ENCODE data around the gene MRPS23. TPM values are rescaled to one million over a fixed set of nuclear protein-coding genes. Genes with fewer than 3 reads are reported as not detected.
"Not testable (repeated sequence)": the region's sequence is repeated elsewhere in the genome, so short reads cannot be mapped to it uniquely, and the experiment has no call there.

The MRPS23 gene
- total RNA-seq, 4 donors from 2014 or later: 24.3 to 47.2 (median 35.5) TPM

GRCh38 chr17:57852955-57853328, 3.1 kb upstream of the MRPS23 start:
- H3K27me3 ChIP-seq: no peaks in the 10 kb centered on the region
- DNase-seq (no peak), ATAC-seq (no peak)
- no peaks in the 10 kb centered on the region for H3K9me3 ChIP-seq
- no peaks in the 10 kb centered on the region for H3K36me3 ChIP-seq
- H3K4me1 ChIP-seq: peaks cover 46 to 50% of the 10 kb centered on the region in 2 donors
- intact Hi-C loops (cut with DNase I; ENCODE audit: low total_unique reads): loop anchor here (1.0 to 5.0 kb wide), 2 partner anchors 37 to 229 kb away; partner anchors contain the start of gene DYNLL2
- no peak overlapping the region for H3K4me3 ChIP-seq
- TF ChIP-seq POLR2A (IDR thresholded peaks at IDR 0.05) (no peak), CTCF (IDR thresholded peaks at IDR 0.05 in 4 of 5, conservative IDR thresholded peaks at IDR 0.05 in 1 of 5) (no peak)
- H3K27ac ChIP-seq: peak overlapping the region; percentile 91 to 98 (median 96)
- in situ Hi-C loops (cut with MboI; ENCODE audit: low sequenced_read_pairs in 4 of 4): loop anchor here in 2 of 4 donors (10.0 kb wide), 1 partner anchor 262 kb away; no protein-coding TSS in a partner anchor

- TF ChIP-seq CTCF (IDR thresholded peaks at IDR 0.05 in 4 of 5, conservative IDR thresholded peaks at IDR 0.05 in 1 of 5): no peak
- peak in 1 of 2 donors; percentile 12 for TF ChIP-seq POLR2A (IDR thresholded peaks at IDR 0.05)
- DNase-seq: no peak
- Histone ChIP-seq H3K27ac (peak overlapping the region; percentile 91 to 98 (median 96)), H3K4me3 (peak overlapping the region in 3 of 4 donors; percentile 70 to 98 (median 90)), H3K4me1 (peaks cover 49 to 52% of the 10 kb centered on the region in 2 donors), H3K9me3 (no peaks in the 10 kb centered on the region), H3K36me3 (no peaks in the 10 kb centered on the region), H3K27me3 (no peaks in the 10 kb centered on the region)
- ATAC-seq: no peak
- in situ Hi-C loops (cut with MboI; ENCODE audit: low sequenced_read_pairs in 4 of 4) (loop anchor here in 2 of 4 donors (10.0 kb wide), 1 partner anchor 262 kb away; no protein-coding TSS in a partner anchor), intact Hi-C loops (cut with DNase I; ENCODE audit: low total_unique reads) (loop anchor here (5.0 kb wide), 1 partner anchor 230 kb away; the partner anchor contains the start of gene DYNLL2)
Measured at GRCh38 chr17:57852092-57852954, 2.5 kb upstream of the MRPS23 start.

- TF ChIP-seq POLR2A (IDR thresholded peaks at IDR 0.05): no peak
- TF ChIP-seq CTCF (IDR thresholded peaks at IDR 0.05 in 4 of 5, conservative IDR thresholded peaks at IDR 0.05 in 1 of 5): no peak
- Histone ChIP-seq H3K36me3 (peaks cover 0 to 10% of the 10 kb centered on the region in 2 donors), H3K27ac (peak overlapping the region; percentile 91 to 98 (median 96)), H3K4me1 (peaks cover 51 to 52% of the 10 kb centered on the region in 2 donors), H3K27me3 (no peaks in the 10 kb centered on the region), H3K4me3 (peak overlapping the region; percentile 82 to 98 (median 88)), H3K9me3 (no peaks in the 10 kb centered on the region)
- in situ Hi-C loops (cut with MboI; ENCODE audit: low sequenced_read_pairs in 4 of 4): loop anchor here in 2 of 4 donors (25.0 kb wide), 2 partner anchors 238 to 612 kb away; partner anchors contain the start of gene DYNLL2 (in 1 of the 2)
- peak in 1 of 2 donors; percentile 0 for ATAC-seq
- intact Hi-C loops (cut with DNase I; ENCODE audit: low total_unique reads): no loop called here
- DNase-seq: no peak
Measured at GRCh38 chr17:57849163-57849873, 526 bp downstream of the MRPS23 start.

GRCh38 chr17:57846056-57846945, 3.5 kb downstream of the MRPS23 start:
- H3K4me3 ChIP-seq; H3K9me3 ChIP-seq; DNase-seq; ATAC-seq; H3K27me3 ChIP-seq; intact Hi-C loops (cut with DNase I; ENCODE audit: low total_unique reads); H3K36me3 ChIP-seq: not testable (repeated sequence)
- peak overlapping the region in 1 of 4 donors; percentile 22 for H3K27ac ChIP-seq
- peaks cover 25 to 30% of the 10 kb centered on the region in 2 donors for H3K4me1 ChIP-seq
- in situ Hi-C loops (cut with MboI; ENCODE audit: low sequenced_read_pairs in 4 of 4): loop anchor here in 2 of 4 donors (25.0 kb wide), 2 partner anchors 241 to 609 kb away; partner anchors contain the start of gene DYNLL2 (in 1 of the 2)
